GM12864 (cell line): ENCODE data around the gene REEP1.

ENCODE experiments used
- DNase-seq: peaks from one replicate; pipeline ENCODE4 v3.0.0-alpha.2; 2011; ENCODE audit warnings: low read depth
- H3K4me3 ChIP-seq: 2 replicates; pipeline ENCODE4 v1.5.1; 2011; ENCODE audit warnings: mild to moderate bottlenecking, low read depth, low read length, control low read depth
- TF ChIP-seq, protein P1 (sequence below): IDR thresholded peaks from 2 replicates; pipeline ENCODE4 v1.5.1; 2011; ENCODE audit warnings: low read depth, mild to moderate bottlenecking, moderate library complexity, low read length, control low read depth, inconsistent platforms; ENCODE audit errors: missing control alignments

Gene REEP1

DNA sequence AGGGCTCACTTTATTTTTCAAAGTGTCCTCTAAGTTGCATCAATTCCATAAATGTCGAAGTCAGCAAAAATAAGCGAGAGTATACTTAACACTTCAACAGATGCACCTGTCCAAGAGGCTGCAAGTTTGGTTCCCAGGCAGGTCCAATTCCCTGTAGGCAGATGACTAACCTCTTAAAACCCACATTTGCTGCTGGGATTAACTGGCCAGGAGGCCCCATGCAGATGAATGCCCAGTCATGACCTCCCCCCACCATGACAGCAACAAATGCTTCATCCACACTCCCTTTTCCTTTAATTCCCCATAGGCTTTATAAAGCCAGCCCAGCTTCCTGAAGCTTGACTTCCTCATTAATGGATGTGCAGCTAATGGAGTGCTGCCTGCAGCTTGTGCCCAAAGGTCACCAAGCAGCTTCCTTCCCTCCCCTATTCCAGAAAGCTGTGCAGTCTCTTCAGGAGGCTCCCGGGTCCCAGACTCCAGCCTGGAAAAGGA is 35.7 kb downstream of the REEP1 start:
- no peak overlapping the region for H3K4me3 ChIP-seq
- DNase-seq: no peak
- TF ChIP-seq, protein P1, sequence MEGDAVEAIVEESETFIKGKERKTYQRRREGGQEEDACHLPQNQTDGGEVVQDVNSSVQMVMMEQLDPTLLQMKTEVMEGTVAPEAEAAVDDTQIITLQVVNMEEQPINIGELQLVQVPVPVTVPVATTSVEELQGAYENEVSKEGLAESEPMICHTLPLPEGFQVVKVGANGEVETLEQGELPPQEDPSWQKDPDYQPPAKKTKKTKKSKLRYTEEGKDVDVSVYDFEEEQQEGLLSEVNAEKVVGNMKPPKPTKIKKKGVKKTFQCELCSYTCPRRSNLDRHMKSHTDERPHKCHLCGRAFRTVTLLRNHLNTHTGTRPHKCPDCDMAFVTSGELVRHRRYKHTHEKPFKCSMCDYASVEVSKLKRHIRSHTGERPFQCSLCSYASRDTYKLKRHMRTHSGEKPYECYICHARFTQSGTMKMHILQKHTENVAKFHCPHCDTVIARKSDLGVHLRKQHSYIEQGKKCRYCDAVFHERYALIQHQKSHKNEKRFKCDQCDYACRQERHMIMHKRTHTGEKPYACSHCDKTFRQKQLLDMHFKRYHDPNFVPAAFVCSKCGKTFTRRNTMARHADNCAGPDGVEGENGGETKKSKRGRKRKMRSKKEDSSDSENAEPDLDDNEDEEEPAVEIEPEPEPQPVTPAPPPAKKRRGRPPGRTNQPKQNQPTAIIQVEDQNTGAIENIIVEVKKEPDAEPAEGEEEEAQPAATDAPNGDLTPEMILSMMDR: no peak

DNA sequence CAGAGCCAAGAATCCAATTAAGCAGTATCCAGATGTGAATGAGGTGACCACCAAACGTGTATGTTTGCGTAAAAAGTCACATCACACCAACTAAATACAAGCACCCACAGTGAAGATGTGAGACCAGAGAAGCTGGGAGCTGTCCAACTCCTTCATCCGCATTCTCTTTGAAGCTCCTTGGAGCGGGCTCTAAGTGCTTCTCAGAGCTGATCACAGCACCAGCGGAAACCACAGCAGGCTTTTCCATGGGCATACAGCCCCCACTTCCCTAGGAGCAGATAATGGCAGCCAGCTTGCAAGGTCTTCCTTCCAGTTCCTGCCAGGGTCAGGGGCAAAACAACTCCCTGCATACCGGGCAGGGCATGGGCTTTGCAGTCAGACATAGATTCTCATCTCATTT is 36.4 kb downstream of the REEP1 start:
- H3K4me3 ChIP-seq: no peak overlapping the region
- TF ChIP-seq, protein P1: no peak
- DNase-seq: no peak

DNA sequence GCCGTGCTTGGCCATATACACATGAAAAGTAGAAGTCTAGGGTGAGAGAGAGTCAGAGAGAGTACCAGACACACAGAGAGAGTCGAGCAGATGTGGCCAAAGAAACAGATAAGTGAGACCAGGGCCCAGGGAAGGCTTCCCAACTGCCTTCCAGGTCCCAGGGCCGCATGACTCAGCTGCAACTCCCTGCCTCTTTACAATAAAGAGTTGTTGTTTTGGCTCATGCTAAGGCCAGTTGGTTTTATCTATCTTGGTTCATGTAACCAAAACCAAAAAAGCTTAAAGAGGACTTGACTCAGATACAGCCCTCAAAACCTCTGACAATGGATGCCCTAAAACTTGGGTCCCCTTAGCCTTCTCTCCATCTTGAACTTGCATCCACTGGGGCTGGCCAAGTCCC is 36.9 kb downstream of the REEP1 start:
- DNase-seq: no peak
- TF ChIP-seq, protein P1: no peak
- H3K4me3 ChIP-seq: no peak overlapping the region

DNA sequence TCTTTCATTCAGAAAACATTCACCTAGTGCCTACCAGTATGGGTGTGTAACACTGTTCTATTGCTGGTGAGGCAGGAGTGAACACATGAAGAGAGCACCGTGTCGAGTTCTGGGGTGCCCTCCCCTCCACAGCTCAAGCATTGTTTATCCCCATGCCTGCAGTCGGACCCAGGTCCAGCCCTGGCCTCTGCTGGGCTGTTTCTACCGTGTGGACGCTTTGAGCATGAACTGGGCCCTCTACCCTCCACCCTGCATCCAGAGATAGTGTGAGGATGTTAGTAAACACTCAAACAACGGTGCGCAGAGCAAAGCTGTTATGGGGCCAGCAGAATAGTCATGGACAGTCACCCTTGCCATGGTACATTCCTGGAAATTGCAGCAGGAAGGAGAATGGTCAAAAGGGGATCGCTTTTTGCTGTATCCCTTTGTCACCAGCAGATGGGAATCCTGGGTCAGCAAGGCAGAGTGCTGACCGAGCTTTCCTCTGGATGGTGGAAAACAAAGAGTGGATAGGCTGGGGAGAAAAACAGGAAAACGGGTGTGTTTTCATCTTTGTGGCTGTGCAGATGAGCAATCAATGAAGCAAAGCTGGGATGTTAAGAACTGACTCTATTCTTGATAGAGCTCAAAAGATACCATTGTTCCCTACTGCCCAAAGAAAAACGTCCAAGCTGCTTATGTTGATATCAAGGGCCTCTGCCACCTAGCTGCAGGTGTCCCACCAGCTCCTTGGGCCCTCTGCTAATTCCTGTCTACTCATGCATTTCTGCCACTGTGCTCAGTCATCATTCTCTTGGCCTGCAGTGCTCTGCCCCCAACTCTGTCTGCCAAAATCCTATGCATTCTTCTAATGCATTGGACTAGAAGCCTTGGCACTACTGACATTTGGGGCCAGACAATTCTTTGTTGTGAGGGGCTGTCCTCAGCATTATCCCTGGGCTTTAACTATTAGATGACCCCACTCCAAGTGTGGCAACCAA is 38.7 kb downstream of the REEP1 start:
- DNase-seq: no peak
- TF ChIP-seq, protein P1: no peak
- H3K4me3 ChIP-seq: no peak overlapping the region

DNA sequence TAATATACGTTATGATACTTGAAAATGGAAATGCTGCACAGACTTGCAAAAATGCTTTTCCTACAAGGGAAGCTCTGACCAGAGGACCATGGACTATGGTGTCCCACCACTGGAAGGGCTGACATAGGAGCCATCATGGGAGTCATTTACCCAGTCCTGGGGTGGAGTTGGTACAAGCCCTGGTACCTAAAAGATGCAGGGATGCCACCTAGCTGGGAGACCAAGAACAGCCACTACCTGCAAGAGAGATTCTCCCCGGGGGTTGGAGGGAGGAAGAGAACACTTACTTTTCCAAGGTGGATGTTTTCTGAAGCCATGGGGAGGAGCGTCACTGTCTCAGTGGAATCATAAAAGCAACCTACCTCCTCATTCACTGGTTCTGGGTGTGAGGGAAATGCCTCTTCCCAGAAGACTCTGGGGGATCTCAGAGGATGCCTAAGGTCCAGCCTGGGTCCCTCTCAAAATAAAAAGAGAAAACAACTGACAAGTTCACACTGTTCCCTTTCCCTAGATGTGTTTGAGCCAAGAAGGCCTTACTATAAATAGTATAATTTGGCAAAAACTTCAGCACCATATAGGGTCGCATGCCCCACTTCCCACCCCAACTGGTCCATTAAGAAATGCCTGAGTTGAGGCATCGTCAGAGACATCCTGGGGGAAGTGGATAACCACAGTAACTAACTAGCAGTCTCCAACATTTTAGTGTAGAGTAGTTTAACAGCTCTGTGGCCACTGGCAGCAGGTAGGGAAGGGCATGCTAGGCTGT is 39.9 kb downstream of the REEP1 start:
- no peak overlapping the region for H3K4me3 ChIP-seq
- DNase-seq: no peak
- TF ChIP-seq, protein P1: peak; percentile 59

DNA sequence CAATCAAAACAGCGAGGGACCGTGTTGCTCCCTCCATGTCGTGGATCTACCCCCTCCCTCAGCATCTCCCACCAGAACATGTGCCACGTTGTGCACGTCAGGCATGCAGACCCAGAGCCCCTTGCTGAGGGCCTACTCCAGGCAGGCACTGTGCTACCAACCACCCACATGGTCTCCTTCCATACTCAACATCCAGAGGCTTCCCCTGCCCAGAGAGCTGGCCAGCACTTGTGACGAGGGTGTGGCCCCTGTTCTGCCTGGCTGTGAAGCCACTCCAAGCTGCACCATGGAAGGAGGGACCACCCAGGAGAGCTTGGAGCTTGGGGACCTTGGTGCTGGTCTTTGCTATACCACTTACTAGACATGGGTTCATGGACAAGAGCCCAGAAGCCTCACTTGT is 40.5 kb downstream of the REEP1 start:
- DNase-seq: no peak
- TF ChIP-seq, protein P1: no peak
- no peak overlapping the region for H3K4me3 ChIP-seq
